Prostate gland (tissue), 2 donors: ENCODE data around the gene RTN4RL1. TPM values are rescaled to one million over a fixed set of nuclear protein-coding genes. Genes with fewer than 3 reads are reported as not detected.

ENCODE experiments used
- DNase-seq: peaks from one replicate; pipeline ENCODE4 v3.0.0-alpha.2; 2019; ENCODE audit warnings: low spot score
- H3K27ac ChIP-seq, 2 donors: fragments of 200-600 bp; sonication (generic); 2 replicates each; pipeline ENCODE4 v1.5.1; 2017 to 2019
- H3K27me3 ChIP-seq: fragments of 200-600 bp; sonication (generic); replicated peaks from 2 replicates; pipeline ENCODE4 v1.5.1; 2019; ENCODE audit not compliant: insufficient read depth
- H3K36me3 ChIP-seq, 2 donors: fragments of 200-600 bp; sonication (generic); 1 replicate in 1 of 2; 2 replicates in 1 of 2; pipeline versions ENCODE4 v1.5.1 to v1.8.1; 2017 to 2019
- H3K4me1 ChIP-seq: fragments of 200-600 bp; sonication (generic); replicated peaks from 2 replicates; pipeline ENCODE4 v1.5.1; 2019
- H3K4me3 ChIP-seq, 2 donors: fragments of 200-600 bp; sonication (generic); 2 replicates each; pipeline ENCODE4 v1.5.1; 2017 to 2019
- H3K9me3 ChIP-seq: fragments of 200-600 bp; sonication (generic); 2 replicates; pipeline ENCODE4 v1.5.1; 2017
- CTCF ChIP-seq, 4 experiments: fragments of 200-600 bp in 2 of 4; fragments of 450-650 bp in 2 of 4; sonication (generic) in 2 of 4; IDR thresholded peaks; 1 replicate in 3 of 4; 2 replicates in 1 of 4; pipeline ENCODE4 v1.5.1; 2016 to 2019; ENCODE audit warnings: antibody characterized with exemption in 4 of 4, mild to moderate bottlenecking in 2 of 4, moderate library complexity in 2 of 4
- POLR2A ChIP-seq: fragments of 450-650 bp; IDR thresholded peaks from one replicate; pipeline ENCODE4 v1.6.1; 2016; ENCODE audit warnings: antibody characterized with exemption, mild to moderate bottlenecking
- POLR2AphosphoS5 ChIP-seq: sonication (generic); formaldehyde crosslinking; IDR thresholded peaks from one replicate; pipeline ENCODE4 v1.6.1; 2017; ENCODE audit warnings: antibody characterized with exemption
- WGBS: methylation state at CpG from one replicate; pipeline ENCODE4 v1.1.5; 2018; 5-methylcytosine and 5-hydroxymethylcytosine counted together
- intact Hi-C: fragments of 100-400 bp; cut with DNase I; formaldehyde crosslinking; loops from one replicate; pipeline ENCODE4 v1.14.2; 2022
- total RNA-seq, 2 donors: library from RNA; depleted of rRNA; stranded (reverse); fragments of >200 nt; gene quantifications; one replicate each; pipeline ENCODE4 v1.1.0, GENCODE V29; 2016

Gene RTN4RL1
- total RNA-seq, 2 donors from 2014 or later, result 8.3 to 21.5 TPM

- 84% methylated on average over 7 of the region's 7 CpGs for whole genome bisulfite sequencing
- no peak overlapping the region for H3K27ac ChIP-seq
- no peaks in the 10 kb centered on the region for H3K27me3 ChIP-seq
- H3K4me1 ChIP-seq, result no peaks in the 10 kb centered on the region
- intact Hi-C loops, result no loop called here
- TF ChIP-seq POLR2A, result no peak
- TF ChIP-seq POLR2AphosphoS5, result no peak
- no peak for TF ChIP-seq CTCF (IDR thresholded peaks at IDR 0.05)
- no peak for DNase-seq
- H3K36me3 ChIP-seq, result no peaks in the 10 kb centered on the region
- no peaks in the 10 kb centered on the region for H3K9me3 ChIP-seq
- H3K4me3 ChIP-seq, result no peak overlapping the region
Measured at GRCh38 chr17:1942066-1942365, 83.1 kb downstream of the RTN4RL1 start.

- no peak for DNase-seq
- Histone ChIP-seq H3K9me3 (no peaks in the 10 kb centered on the region), H3K36me3 (no peaks in the 10 kb centered on the region), H3K4me1 (no peaks in the 10 kb centered on the region), H3K27ac (no peak overlapping the region), H3K27me3 (no peaks in the 10 kb centered on the region), H3K4me3 (no peak overlapping the region)
- WGBS, result 67% methylated on average over 23 of the region's 23 CpGs
- no peak for TF ChIP-seq POLR2A
- no peak for TF ChIP-seq POLR2AphosphoS5
- TF ChIP-seq CTCF (IDR thresholded peaks at IDR 0.05), result no peak
- intact Hi-C loops, result no loop called here
Measured at GRCh38 chr17:1941272-1942065, 83.7 kb downstream of the RTN4RL1 start.

- Histone ChIP-seq H3K27me3 (no peaks in the 10 kb centered on the region), H3K4me3 (no peak overlapping the region), H3K27ac (no peak overlapping the region), H3K36me3 (no peaks in the 10 kb centered on the region), H3K4me1 (no peaks in the 10 kb centered on the region), H3K9me3 (no peaks in the 10 kb centered on the region)
- no peak for DNase-seq
- 85% methylated on average over 10 of the region's 10 CpGs for WGBS
- intact Hi-C loops, result no loop called here
- TF ChIP-seq POLR2AphosphoS5 (no peak), POLR2A (no peak), CTCF (IDR thresholded peaks at IDR 0.05) (no peak)
Measured at GRCh38 chr17:1940810-1941185, 84.3 kb downstream of the RTN4RL1 start.

DNA sequence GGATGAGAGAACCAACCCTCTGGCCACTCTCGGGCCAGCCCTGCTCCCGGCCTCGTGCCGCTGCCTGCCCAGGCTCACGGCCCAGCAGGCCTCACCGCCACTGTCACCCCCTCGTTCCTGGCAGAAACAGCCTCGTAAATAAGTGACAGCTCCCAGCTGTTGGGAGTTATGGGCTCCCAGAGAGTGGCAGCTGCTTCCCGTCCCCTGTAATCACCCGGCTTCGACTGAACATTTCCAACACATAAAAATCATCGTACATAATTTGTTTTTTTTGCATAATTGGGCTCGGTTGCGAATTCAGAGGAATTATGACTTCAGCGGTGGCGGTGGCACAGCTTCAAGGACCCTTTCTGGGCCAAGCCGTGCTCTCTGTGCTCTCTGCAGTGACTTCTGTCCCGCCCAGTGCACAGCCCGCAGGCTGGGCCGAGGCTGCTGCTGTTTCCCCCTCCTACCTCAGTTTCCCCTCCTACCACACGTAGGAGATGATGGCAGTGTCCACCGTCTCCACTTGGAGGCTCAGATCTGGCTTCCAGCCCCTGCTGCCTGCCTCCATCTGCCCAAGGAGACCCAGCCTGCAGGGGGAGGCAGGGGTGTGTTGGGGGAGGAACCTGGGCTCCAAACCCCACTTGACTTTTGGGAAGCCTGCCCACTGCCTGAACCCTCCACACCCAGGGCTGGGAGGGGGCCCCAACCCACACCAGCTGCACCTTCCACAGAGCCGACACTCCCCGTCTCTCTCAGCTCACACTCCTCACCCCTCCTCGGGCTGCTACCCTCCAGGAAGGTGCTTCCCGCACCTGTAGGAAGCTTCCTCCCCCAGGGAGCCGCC lies 84.9 kb downstream of the RTN4RL1 start:
- no peak for TF ChIP-seq POLR2A
- no peak for TF ChIP-seq CTCF (IDR thresholded peaks at IDR 0.05)
- intact Hi-C loops, result loop anchor here (5.0 kb wide), 1 partner anchor 57 kb away; no protein-coding TSS in a partner anchor
- Histone ChIP-seq H3K36me3 (no peaks in the 10 kb centered on the region), H3K27me3 (no peaks in the 10 kb centered on the region), H3K9me3 (no peaks in the 10 kb centered on the region), H3K27ac (no peak overlapping the region), H3K4me1 (no peaks in the 10 kb centered on the region), H3K4me3 (no peak overlapping the region)
- no peak for DNase-seq
- 40% methylated on average over 27 of the region's 27 CpGs for WGBS
